Measurements from ENCODE around the gene TBX18.

Gene TBX18

GRCh38 chr6:84764332-84765049 is at the start of gene TBX18:
Gene TBX18 (minus strand): TSS chr6:84764598. CDS start chr6:84764181, 417 bp downstream.
- DNase-seq, result no peak

GRCh38 chr6:84811351-84811750 is 47.0 kb upstream of the TBX18 start:
- DNase-seq, result no peak

GRCh38 chr6:84809455-84809854 is 45.1 kb upstream of the TBX18 start:
- no peak for DNase-seq

DNA sequence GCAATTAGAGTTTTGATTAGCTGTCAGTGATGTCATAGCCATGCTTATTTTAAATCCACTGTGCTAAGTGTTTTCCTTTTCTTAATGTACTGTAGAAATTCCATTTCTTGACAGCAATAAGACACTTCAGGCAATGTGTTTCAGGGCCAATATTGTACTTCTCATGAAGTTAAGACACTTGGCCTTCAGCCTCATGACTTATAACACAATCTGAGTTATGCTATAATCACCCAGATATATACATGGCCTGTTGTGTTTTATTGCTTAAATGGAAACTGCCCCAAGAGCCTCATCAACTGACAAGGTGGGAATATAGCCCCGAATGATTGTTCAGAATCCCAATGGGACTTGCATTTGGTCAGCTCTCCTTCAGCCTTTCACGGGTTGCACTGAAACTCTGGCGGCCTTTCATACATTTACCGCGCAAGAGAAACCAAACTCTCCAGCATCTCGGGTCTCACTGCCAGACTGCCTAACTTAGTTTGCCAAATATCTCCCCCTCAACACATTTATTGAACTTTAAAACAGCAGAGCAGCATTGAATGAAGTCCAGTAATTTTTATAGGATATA is 44.2 kb upstream of the TBX18 start:
- DNase-seq, result no peak

DNA sequence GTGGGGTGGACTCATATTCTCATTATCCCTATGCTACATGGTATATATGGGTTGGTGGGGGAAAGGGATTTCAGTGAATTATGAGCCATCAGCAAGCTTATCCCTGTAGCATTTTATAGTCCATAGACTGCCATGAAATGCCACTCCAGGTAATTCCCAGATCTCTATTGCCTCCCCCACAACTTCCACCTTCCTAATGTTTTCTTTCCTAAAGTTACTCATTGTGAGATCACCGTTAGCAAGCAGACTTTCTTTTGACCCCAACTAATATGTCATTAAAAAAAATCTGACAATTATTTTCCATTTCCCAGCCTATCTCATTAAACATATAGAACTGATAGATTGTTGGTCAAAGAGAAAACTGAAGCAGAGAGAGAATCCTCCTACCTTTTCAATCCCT is 40.7 kb upstream of the TBX18 start:
- DNase-seq, result no peak

DNA sequence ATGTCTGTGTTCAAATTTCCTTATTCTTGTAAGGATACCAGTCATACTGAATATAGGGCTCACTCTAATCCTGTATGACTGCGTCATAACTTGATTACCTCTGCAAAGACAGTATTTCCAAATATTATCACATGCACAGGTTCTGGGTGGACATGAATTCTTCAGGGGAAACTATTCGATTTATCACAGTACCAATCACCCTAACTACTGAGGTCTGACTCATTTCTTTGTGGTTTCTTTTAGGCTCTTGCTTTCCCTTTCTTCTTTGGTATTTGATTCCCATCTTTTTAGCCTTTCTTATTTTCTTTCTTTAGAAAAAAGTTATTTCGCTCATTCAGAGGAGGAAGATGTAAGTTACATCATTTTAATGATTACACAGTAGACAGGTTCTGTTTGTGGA is 40.3 kb upstream of the TBX18 start:
- DNase-seq, result no peak

- no peak for DNase-seq
These were observed 36.9 kb upstream of the TBX18 start for GRCh38 chr6:84801250-84801649.

DNA sequence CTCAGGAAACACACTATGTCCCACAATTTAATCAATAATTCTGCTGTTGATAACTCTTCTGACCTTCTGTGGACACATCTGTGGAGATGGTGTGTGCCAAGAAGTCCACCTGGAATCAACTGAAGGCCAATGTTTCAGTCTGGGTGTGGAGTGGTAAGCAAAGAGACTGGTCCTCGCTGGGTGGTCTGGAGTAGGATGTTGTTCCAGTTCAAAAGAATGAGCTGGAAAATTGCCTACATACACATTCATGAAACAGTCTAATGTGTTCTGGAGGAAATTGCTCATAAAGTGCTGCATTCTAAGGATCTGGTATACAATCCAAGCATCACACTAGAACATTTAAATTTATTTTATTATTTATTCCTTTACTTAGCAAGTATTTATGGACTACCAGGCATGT is 33.9 kb upstream of the TBX18 start:
- no peak for DNase-seq

- no peak for DNase-seq
These were observed 31.9 kb upstream of the TBX18 start for GRCh38 chr6:84796343-84796742.

DNA sequence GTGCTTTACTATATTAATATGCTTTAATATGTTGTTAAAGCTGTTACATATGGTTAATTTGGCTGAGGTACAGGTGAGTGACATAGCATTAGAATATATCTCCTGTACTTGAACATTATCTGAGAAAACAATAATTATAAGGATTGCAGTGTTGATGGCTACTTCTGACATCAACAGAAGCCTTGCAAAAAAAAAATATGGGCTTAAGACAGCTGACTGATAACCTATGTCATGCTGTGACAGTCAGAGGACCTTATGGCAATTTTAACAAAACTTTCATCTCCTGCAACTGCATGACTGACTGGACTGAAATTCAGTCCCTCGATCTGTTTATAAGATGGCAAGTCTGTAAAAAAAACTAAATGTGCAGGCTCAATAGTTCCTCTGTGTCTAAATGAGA is 27.5 kb upstream of the TBX18 start:
- no peak for DNase-seq

DNA sequence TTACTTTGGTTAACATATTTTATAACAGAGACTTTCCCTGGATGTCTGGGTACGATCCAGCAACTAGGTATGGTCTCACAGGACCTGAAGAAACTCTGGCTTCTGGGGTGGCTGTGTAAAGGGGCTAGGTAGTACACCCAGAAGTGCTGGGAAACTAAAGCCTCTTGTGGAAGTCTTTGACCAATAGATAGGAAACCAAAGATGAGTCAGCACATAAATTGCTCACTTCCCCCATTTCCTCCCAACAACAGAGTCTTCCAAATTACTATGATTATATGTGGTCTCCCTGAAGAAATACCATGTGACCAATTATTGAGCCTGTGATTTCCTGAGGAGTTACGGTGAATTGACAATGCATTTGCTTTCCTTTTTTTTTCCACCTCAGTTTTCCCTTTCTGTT is 26.8 kb upstream of the TBX18 start:
- DNase-seq, result no peak

DNA sequence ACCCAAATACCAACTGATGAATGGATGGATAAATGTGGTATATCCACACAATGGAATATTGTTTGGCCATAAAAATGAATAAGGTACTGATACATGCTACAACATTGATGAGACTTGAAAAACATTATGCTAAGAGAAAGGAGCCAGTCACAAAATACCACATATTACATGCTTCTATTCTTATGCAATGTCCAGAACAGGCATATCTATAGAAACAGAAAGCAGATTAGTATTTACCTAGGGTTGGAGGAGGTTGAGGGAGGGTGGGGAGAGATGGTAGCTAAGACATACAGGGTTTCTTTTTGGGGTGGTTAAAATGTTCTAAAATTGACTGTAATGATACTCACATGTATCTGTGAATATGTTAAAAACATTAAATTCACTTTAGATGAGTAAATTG is 24.8 kb upstream of the TBX18 start:
- DNase-seq, result no peak

DNA sequence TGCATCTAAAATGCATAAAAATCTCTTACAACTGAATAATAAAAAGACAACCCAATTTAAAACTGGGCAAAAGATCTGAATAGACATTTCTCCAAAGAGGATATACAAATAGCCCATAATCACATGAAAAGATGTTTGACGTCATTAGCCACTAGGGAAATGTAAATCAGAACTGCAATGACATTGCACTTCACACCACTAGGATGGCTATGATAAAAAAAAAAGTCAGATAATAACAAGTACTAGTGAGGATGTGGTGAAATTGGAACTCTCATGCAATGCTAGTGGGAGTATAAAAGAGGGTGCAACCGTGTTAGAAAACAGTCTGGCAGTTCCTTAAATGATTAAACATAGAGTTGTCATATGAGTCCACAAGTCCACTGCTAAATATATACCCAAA is 24.3 kb upstream of the TBX18 start:
- no peak for DNase-seq

GRCh38 chr6:84785671-84786070 is 21.3 kb upstream of the TBX18 start:
- DNase-seq, result no peak

DNA sequence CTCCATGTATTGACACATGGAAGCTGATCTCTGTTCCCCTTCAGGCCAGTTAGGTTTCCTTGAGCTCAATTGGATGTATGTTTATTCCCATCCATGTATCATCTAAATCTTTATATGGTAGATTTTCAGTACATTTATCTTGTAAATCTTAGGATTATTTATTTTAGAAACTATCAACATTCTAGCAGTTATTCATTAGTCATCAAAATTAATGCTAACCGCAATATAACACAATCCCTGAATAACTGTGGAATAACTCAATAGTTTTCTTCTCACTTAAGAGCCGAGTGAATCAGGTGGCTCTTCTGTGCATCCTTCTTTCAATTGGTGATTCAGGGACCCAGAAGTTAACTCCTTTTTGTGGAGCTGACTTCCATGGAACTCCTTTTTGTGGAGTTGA is 15.5 kb upstream of the TBX18 start:
- DNase-seq, result no peak

DNA sequence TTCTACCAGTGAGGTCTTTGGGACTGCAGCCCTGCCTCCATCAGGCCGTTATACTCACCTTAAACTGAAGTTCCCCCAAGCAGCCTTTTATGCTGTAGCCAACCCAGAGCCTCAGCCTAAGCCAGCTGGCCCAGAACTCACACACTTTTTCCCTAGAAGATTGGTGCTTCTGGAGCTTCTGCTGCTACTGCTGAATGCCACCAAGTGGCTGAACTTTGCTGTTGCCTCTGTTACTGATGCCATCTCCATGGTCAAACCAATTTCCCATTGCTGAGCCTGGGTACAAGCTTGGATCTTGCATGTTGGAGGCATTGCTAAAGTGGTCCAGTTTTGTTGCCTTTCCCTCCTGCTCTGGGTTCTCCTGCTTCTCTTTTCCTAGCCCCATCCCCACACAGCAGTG is 15.0 kb upstream of the TBX18 start:
- DNase-seq, result no peak

- DNase-seq, result no peak
These were observed 13.5 kb upstream of the TBX18 start for GRCh38 chr6:84777888-84778287.

DNA sequence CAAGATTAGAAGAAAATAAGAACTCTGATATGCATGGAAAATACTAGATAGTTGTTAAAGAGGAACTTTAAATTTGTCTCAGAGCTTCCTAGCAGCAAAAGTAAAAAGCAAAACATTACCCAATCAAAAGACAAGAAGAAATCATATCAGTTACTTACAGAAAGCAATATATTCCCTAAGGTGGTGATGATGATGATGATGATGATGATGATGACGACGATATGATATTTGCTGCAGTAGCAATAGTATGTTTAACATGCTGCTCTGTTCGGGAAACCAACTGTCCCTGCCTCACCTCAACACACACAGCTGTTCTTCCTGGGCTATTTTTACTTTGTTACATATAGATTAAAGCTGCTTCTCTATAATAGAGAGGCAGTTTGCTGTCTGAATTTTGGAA is 12.0 kb upstream of the TBX18 start:
- DNase-seq, result no peak

GRCh38 chr6:84775751-84776150 is 11.4 kb upstream of the TBX18 start:
- DNase-seq, result no peak

GRCh38 chr6:84774985-84775284 is 10.5 kb upstream of the TBX18 start:
- no peak for DNase-seq

DNA sequence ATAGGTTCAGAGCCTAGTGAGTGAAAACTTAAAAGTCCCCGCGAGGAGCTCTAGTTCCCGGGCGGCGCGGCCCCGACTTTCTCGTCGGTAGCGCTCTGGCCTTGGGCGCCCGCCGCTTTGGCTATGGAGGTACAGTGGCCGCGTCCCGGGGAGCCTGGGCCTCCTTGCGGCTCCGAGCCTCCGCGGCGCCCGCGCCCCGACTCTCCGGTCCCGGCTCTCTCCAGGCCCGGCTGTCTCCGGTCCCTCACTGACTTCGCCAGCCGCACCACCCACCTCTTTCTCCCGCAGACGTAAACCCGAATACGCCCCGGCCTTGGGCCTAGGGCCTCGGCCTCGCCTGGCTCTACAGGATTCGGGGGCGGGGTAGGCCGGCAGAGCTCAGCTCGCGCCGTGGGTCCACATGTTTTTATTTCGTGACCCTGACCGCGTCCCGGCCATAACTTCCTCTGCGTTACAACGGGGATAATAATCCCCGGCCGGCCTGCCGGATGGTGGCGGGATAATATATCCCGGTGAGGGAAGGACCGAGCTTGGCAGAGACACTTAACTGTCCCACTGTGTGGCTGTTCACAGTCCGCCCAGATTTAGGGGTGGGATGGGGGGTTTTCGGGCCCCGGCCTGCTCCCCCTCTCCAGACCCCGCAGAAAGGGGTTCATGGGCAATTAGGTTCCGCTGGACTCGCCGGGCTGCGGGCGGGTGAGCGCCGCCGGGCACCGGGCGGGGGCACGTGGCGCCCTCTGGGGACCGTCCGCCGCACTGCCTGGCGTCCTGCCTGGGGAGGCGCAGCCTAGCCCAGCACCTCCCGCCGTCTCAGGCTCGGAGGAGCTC is 10.0 kb upstream of the TBX18 start:
- no peak for DNase-seq

DNA sequence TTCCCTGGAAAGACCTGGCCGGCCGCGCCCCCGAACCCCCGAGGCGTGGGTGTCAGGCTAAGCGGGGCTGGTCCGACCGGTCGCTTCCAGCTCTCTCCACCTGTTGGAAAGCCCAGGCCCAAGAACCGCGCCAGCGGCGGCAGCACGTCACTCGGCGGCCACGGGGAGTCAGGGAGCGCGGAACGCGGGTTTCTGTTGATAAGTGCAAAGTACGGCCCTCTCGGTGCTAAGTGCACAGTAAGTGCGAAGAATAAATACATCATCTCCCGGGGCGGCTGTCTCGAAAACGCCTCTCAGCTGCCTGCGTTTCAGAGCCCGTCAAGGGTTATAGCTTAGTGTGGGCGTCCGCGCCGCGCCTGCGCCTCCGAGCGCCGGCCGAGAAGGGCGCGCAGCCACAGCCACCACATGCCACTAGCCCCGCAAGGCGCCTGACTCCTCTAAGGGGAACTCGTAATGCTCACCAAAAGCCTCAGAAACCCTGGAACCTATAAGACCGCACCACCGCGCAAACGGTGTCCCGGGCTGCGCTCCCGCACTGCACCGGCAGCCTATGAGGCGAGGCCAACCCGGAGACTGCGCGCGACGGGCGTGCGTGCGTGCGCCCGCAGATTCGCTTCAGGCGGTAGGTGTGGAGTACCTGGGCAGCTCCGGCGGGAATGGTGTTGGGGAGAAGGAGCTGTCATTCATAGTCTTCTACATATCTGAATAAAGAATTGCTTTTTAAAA is 9.2 kb upstream of the TBX18 start:
- DNase-seq, result no peak

- DNase-seq, result no peak
These were observed 8.7 kb upstream of the TBX18 start for GRCh38 chr6:84773133-84773430.
